GM12878 (cell line): ENCODE measurements around the gene GPC6. TPM values are rescaled to one million over a fixed set of nuclear protein-coding genes. Genes with fewer than 3 reads are reported as not detected.
"Not testable (repeated sequence)": the region's sequence is repeated elsewhere in the genome, so short reads cannot be mapped to it uniquely, and the experiment has no call there.

Experiments
- ATAC-seq: fragments of 200-7000 bp; cut with Tn5 transposase; 3 replicates; pipeline ENCODE4 v1.9.1; 2020; ENCODE audit warnings: mild to moderate bottlenecking, moderate library complexity
- BruUV-seq: library from RNA; stranded (reverse); fragments of 400-500 nt; replicated peaks from 2 replicates; lab custom pipeline; 2021; lab: Mats Ljungman, UMichigan
- CTCF ChIA-PET: fragments of 300-600 bp; sonication (Branson Sonifier 250); formaldehyde crosslinking; extraction: SDS; loops from one replicate; lab custom pipeline; 2021; ENCODE audit warnings: inconsistent platforms; lab: Yijun Ruan, JAX
- POLR2A ChIA-PET: fragments of 350-600 bp; formaldehyde crosslinking; extraction: SDS; loops from one replicate; lab custom pipeline; 2021; ENCODE audit warnings: inconsistent platforms; lab: Charles Lee
- RAD21 ChIA-PET: fragments of 300-600 bp; sonication (Branson Sonifier 250); formaldehyde crosslinking; loops from one replicate; lab custom pipeline; 2023; ENCODE audit warnings: antibody characterized with exemption; ENCODE audit not compliant: unreplicated experiment; lab: Charles Lee
- SMC1A ChIA-PET: fragments of 300-600 bp; sonication (Branson Sonifier 250); formaldehyde crosslinking; loops from one replicate; lab custom pipeline; 2023; ENCODE audit not compliant: unreplicated experiment, uncharacterized antibody; lab: Charles Lee
- DNase-seq: peaks from one replicate; pipeline ENCODE4 v3.0.0-alpha.2; 2011; ENCODE audit warnings: low read depth, low spot score
- FAIRE-seq: peaks from 3 replicates; lab custom pipeline; 2011; peaks lifted over from hg19 to GRCh38; lab: Jason Lieb, UNC
- H2AFZ ChIP-seq: 2 replicates; pipeline ENCODE4 v1.6.0; 2011; ENCODE audit warnings: low read depth, low read length, control low read depth; ENCODE audit not compliant: control insufficient read depth
- H3K27ac ChIP-seq: 2 replicates; pipeline ENCODE4 v1.5.1; 2011; ENCODE audit warnings: control low read depth; ENCODE audit not compliant: control insufficient read depth, insufficient read depth
- H3K27me3 ChIP-seq, 2 experiments: replicated peaks in 1 of 2; 2 replicates each; pipeline versions ENCODE4 v1.6.0 to v1.6.1; 2011; ENCODE audit warnings: low read length in 1 of 2; ENCODE audit not compliant: control insufficient read depth in 2 of 2, insufficient read depth in 2 of 2
- H3K36me3 ChIP-seq, 2 experiments: 2 replicates each; pipeline ENCODE4 v1.5.1; 2011; ENCODE audit warnings: low read length in 1 of 2; ENCODE audit not compliant: control insufficient read depth in 2 of 2, insufficient read depth in 2 of 2
- H3K4me1 ChIP-seq: 2 replicates; pipeline ENCODE4 v1.6.1; 2011; ENCODE audit warnings: mild to moderate bottlenecking, low read length, moderate library complexity, mixed read lengths; ENCODE audit not compliant: control insufficient read depth, insufficient read depth
- H3K4me2 ChIP-seq: 2 replicates; pipeline ENCODE4 v1.6.0; 2011; ENCODE audit warnings: control low read depth; ENCODE audit not compliant: control insufficient read depth, insufficient read depth
- H3K4me3 ChIP-seq: fragments of 200-600 bp; sonication (generic); 2 replicates; pipeline ENCODE4 v1.5.1; 2016
- H3K79me2 ChIP-seq: 2 replicates; pipeline ENCODE4 v1.6.0; 2011; ENCODE audit warnings: low read length; ENCODE audit not compliant: control insufficient read depth, insufficient read depth
- H3K9ac ChIP-seq: 2 replicates; pipeline ENCODE4 v1.8.0; 2011; ENCODE audit warnings: low read length, control low read depth, mixed read lengths; ENCODE audit not compliant: control insufficient read depth, insufficient read depth
- H3K9me3 ChIP-seq: replicated peaks from 3 replicates; pipeline ENCODE4 v1.5.1; 2011; ENCODE audit warnings: mild to moderate bottlenecking, low read length; ENCODE audit not compliant: control insufficient read depth, insufficient read depth
- H4K20me1 ChIP-seq: 2 replicates; pipeline ENCODE4 v1.6.0; 2011; ENCODE audit not compliant: control insufficient read depth, insufficient read depth
- BHLHE40 ChIP-seq, 2 experiments: fragments of 450-650 bp in 1 of 2; IDR thresholded peaks; 2 replicates each; pipeline ENCODE4 v1.6.1; 2011 to 2017; ENCODE audit warnings: low read depth in 2 of 2, borderline replicate concordance in 1 of 2, improper control_type of control experiment in 1 of 2, low read length in 1 of 2, mild to moderate bottlenecking in 1 of 2
- CBFB ChIP-seq: IDR thresholded peaks from 2 replicates; pipeline ENCODE4 v1.6.1; 2016; ENCODE audit warnings: antibody characterized with exemption, low read depth
- CBX3 ChIP-seq: fragments of 200-600 bp; sonication (generic); IDR thresholded peaks from 2 replicates; pipeline ENCODE4 v1.6.1; 2016; ENCODE audit warnings: low read depth, borderline replicate concordance
- CEBPB ChIP-seq, 2 experiments: fragments of 150-350 bp in 1 of 2; IDR thresholded peaks; 2 replicates each; pipeline ENCODE4 v1.6.1; 2012 to 2014; ENCODE audit warnings: low read depth in 2 of 2, low read length in 2 of 2, borderline replicate concordance in 1 of 2, inconsistent platforms in 1 of 2
- CHD1 ChIP-seq: IDR thresholded peaks from 2 replicates; pipeline ENCODE4 v1.6.1; 2012; ENCODE audit warnings: low read depth, low read length, improper control_type of control experiment
- EP300 ChIP-seq, 2 experiments: fragments of 150-350 bp in 1 of 2; IDR thresholded peaks; 2 replicates each; pipeline ENCODE4 v1.6.1; 2011 to 2012; ENCODE audit warnings: low read depth in 2 of 2, low read length in 2 of 2, borderline replicate concordance in 1 of 2, improper control_type of control experiment in 1 of 2, inconsistent platforms in 1 of 2; ENCODE audit not compliant: control insufficient read depth in 1 of 2
- MEF2A ChIP-seq: IDR thresholded peaks from 2 replicates; pipeline ENCODE4 v1.6.1; 2011; ENCODE audit warnings: low read depth, mild to moderate bottlenecking, low read length, moderate library complexity; ENCODE audit not compliant: insufficient read depth
- NR2C1 ChIP-seq: fragments of 450-650 bp; IDR thresholded peaks from 2 replicates; pipeline ENCODE4 v1.6.1; 2017; ENCODE audit warnings: antibody characterized with exemption, mild to moderate bottlenecking, moderate library complexity
- SPI1 ChIP-seq: IDR thresholded peaks from 2 replicates; pipeline ENCODE4 v1.6.1; 2011; ENCODE audit warnings: low read depth, mild to moderate bottlenecking, low read length, moderate library complexity, borderline replicate concordance; ENCODE audit not compliant: insufficient read depth
- TCF12 ChIP-seq: IDR thresholded peaks from 2 replicates; pipeline ENCODE4 v1.6.1; 2011; ENCODE audit warnings: low read depth, mild to moderate bottlenecking, low read length
- WGBS: methylation state at CpG from one replicate; pipeline ENCODE4 v1.1.6; 2016; ENCODE audit warnings: low lambda C conversion rate; ENCODE audit not compliant: insufficient replicate concordance, insufficient coverage; ENCODE audit errors: missing lambda C conversion rate; 5-methylcytosine and 5-hydroxymethylcytosine counted together
- in situ Hi-C: fragments of 300-500 bp; cut with MboI; formaldehyde crosslinking; loops from 9 replicates; pipeline ENCODE4 v1.14.3; 2018; ENCODE audit warnings: mixed read lengths
- intact Hi-C: fragments of 100-400 bp; cut with micrococcal nuclease; formaldehyde crosslinking; loops from one replicate; pipeline ENCODE4 v1.14.2; 2022; ENCODE audit not compliant: unreplicated experiment
- polyA plus RNA-seq, 11 experiments: library from polyadenylated mRNA; depleted of rRNA in 4 of 11; unstranded in 6 of 11; stranded (reverse) in 5 of 11; fragments of >200 nt; fragmentation: Nextera tagmentation in 4 of 11; fragmentation: Illumina TruSeq in 1 of 11; extraction: Ambion mirVana in 4 of 11; extraction: Trizol in 1 of 11; gene quantifications; 1 replicate in 1 of 11; 2 replicates in 10 of 11; pipeline versions ENCODE4 v1.2.1 to v1.2.3, GENCODE V29; 2011 to 2016; ENCODE audit warnings: inconsistent platforms in 2 of 11, missing spikeins in 2 of 11, low read depth in 1 of 11
- total RNA-seq, 4 experiments: library from RNA; depleted of rRNA in 3 of 4; stranded (reverse); fragments of >200 nt in 3 of 4; fragmentation: Illumina TruSeq in 1 of 4; extraction: Trizol in 1 of 4; gene quantifications; 2 replicates each; pipeline versions ENCODE4 v1.2.1 to v1.2.3, GENCODE V29; 2013 to 2021

GPC6 gene
- total and polyA plus RNA-seq, 10 of the 15 experiments (the other 5 are each of a cell fraction or from before 2014, with no cell fraction given) = 0.03 to 0.04 (median 0.03) TPM; not detected in 7

DNA sequence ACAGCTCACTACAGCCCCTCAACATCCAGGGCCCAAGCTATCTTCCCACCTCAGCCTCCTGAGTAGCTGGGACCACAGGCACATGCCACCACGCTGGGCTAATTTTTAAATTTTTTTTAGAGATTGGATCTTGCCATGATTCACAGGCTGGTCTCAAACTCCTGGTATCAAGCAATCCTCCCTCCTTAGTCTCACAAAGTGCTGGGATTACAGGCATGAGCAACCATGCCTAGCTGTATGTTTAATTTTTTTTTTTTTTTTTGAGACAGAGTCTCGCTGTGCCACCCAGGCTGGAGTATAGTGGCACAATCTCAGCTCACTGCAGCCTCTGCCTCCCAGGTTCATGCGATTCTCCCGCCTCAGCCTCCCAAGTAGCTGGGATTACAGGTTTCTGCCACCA is 983.3 kb downstream of the GPC6 start:
- H3K36me3 ChIP-seq, H3K4me2 ChIP-seq, H3K4me3 ChIP-seq, H2AFZ ChIP-seq, H4K20me1 ChIP-seq, H3K27me3 ChIP-seq, FAIRE-seq, H3K9me3 ChIP-seq, ATAC-seq, DNase-seq, SMC1A ChIA-PET, in situ Hi-C loops, BruUV-seq, H3K9ac ChIP-seq, H3K79me2 ChIP-seq, RAD21 ChIA-PET, H3K4me1 ChIP-seq, H3K27ac ChIP-seq: not testable (repeated sequence)
- CTCF ChIA-PET = interaction anchor here (1.2 kb wide), 1 partner anchor 12 kb away, joined by 3 read pairs; no protein-coding TSS in a partner anchor
- 54% methylated on average over 4 of the region's 4 CpGs for WGBS
- POLR2A ChIA-PET = interaction anchor here (0.7 kb wide), 1 partner anchor 474 kb away, joined by 3 read pairs; no protein-coding TSS in a partner anchor
- intact Hi-C loops = loop anchor here (10.0 kb wide), 1 partner anchor 385 kb away; no protein-coding TSS in a partner anchor

DNA sequence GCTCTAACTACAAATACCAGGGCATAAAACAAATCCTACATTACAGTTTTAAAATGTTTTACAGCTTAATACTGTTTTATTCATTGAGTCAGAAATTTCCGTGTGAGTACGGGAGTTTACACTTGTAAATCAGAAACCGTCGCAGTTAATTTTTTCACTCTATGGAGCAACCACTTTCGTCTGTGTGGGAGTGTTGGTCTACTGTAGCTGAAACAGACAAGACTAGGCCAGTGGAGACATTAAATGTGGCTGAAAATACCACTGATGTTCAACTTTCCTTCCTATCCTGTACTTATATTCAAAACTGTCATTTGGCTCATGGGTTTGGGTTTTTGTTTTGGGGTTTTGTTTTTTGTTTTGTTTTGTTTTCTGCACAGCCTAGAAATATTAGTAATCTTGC is 984.2 kb downstream of the GPC6 start:
- RAD21 ChIA-PET = no interaction called here
- Histone ChIP-seq H3K4me3 (no peak overlapping the region), H3K4me1 (no peaks in the 10 kb centered on the region), H3K9ac (no peak overlapping the region), H3K27ac (no peak overlapping the region), H3K27me3 (no peaks in the 10 kb centered on the region), H3K9me3 (no peaks in the 10 kb centered on the region), H3K36me3 (no peaks in the 10 kb centered on the region), H4K20me1 (no peaks in the 10 kb centered on the region), H2AFZ (no peak overlapping the region), H3K4me2 (no peak overlapping the region), H3K79me2 (no peaks in the 10 kb centered on the region)
- SMC1A ChIA-PET = interaction anchor here (1.0 kb wide), 1 partner anchor 13 kb away, joined by 3 read pairs; no protein-coding TSS in a partner anchor
- DNase-seq (no peak), FAIRE-seq (no peak), ATAC-seq (peak; percentile 30; the same call in 1 of the 3 replicates)
- intact Hi-C loops (no loop called here), in situ Hi-C loops (no loop called here)
- no TSS peak for BruUV-seq
- CTCF ChIA-PET = interaction anchor here (1.2 kb wide), 1 partner anchor 151 kb away, joined by 4 read pairs; no protein-coding TSS in a partner anchor
- TF ChIP-seq TCF12 = no peak
- no peak for TF ChIP-seq CEBPB (IDR thresholded peaks at IDR 0.05; ENCODE audit: borderline replicate concordance in 1 of 2, low read depth in 2 of 2, low read length in 2 of 2)
- TF ChIP-seq MEF2A = no peak
- no peak for TF ChIP-seq EP300 (IDR thresholded peaks at IDR 0.05; ENCODE audit: borderline replicate concordance in 1 of 2, control insufficient read depth in 1 of 2, low read depth in 2 of 2, low read length in 2 of 2)
- no peak for TF ChIP-seq CBFB
- TF ChIP-seq SPI1 = no peak
- TF ChIP-seq CBX3 = no peak
- TF ChIP-seq BHLHE40 (IDR thresholded peaks at IDR 0.05; ENCODE audit: borderline replicate concordance in 1 of 2, low read depth in 2 of 2, low read length in 1 of 2) = no peak
- no peak for TF ChIP-seq CHD1
- TF ChIP-seq NR2C1 = no peak
- POLR2A ChIA-PET = no interaction called here
- 7% methylated on average over 5 of the region's 5 CpGs for WGBS
